SK-N-SH (cell line): Measurements from ENCODE around the gene TSFM. TPM values are rescaled to one million over a fixed set of nuclear protein-coding genes. Genes with fewer than 3 reads are reported as not detected.

ENCODE experiments used
- CTCF ChIA-PET: fragments of 300-600, 350-600 bp; formaldehyde crosslinking; extraction: SDS; loops from one replicate; lab custom pipeline; 2021; lab: Yijun Ruan, JAX
- POLR2A ChIA-PET: fragments of 350-600 bp; sonication (Branson Sonifier 250); formaldehyde crosslinking; extraction: SDS; loops from one replicate; lab custom pipeline; 2020; ENCODE audit warnings: antibody characterized with exemption, inconsistent platforms; lab: Yijun Ruan, JAX
- DNase-seq: peaks from one replicate; pipeline ENCODE4 v3.0.0; 2012
- H2AFZ ChIP-seq: fragments of 200-600 bp; sonication (generic); 2 replicates; pipeline ENCODE4 v1.8.1; 2016; ENCODE audit warnings: antibody characterized with exemption, mild to moderate bottlenecking, low read depth
- H3F3A ChIP-seq: fragments of 200-600 bp; sonication (generic); replicated peaks from 2 replicates; pipeline ENCODE3; 2016; ENCODE audit warnings: antibody characterized with exemption, mild to moderate bottlenecking; ENCODE audit not compliant: insufficient read depth
- H3K27ac ChIP-seq, 2 experiments: fragments of 200-500 bp in 1 of 2; fragments of 200-600 bp in 1 of 2; sonication (Bioruptor generic) in 1 of 2; sonication (generic), shearing (Covaris generic) in 1 of 2; 2 replicates each; pipeline versions ENCODE4 v1.5.1 to v1.6.1; 2014 to 2016; ENCODE audit warnings: low read depth in 2 of 2, inconsistent platforms in 1 of 2, low read length in 1 of 2, mild to moderate bottlenecking in 1 of 2, mixed read lengths in 1 of 2
- H3K27me3 ChIP-seq: fragments of 200-600 bp; sonication (generic), shearing (Covaris generic); 2 replicates; pipeline ENCODE4 v1.6.1; 2016; ENCODE audit warnings: mixed run types; ENCODE audit not compliant: insufficient read depth
- H3K36me3 ChIP-seq, 2 experiments: fragments of 200-500 bp in 1 of 2; fragments of 200-600 bp in 1 of 2; sonication (Bioruptor generic) in 1 of 2; sonication (generic) in 1 of 2; replicated peaks in 1 of 2; 2 replicates each; pipeline versions ENCODE3 to v1.5.1; 2014 to 2016; ENCODE audit warnings: low read length in 1 of 2, mild to moderate bottlenecking in 1 of 2; ENCODE audit not compliant: insufficient read depth in 2 of 2, control insufficient read depth in 1 of 2
- H3K4me1 ChIP-seq, 2 experiments: fragments of 200-500 bp in 1 of 2; fragments of 200-600 bp in 1 of 2; sonication (Bioruptor generic) in 1 of 2; sonication (generic), shearing (Covaris generic) in 1 of 2; 2 replicates each; pipeline versions ENCODE4 v1.5.1 to v1.6.1; 2014 to 2016; ENCODE audit warnings: low read depth in 1 of 2, low read length in 1 of 2, mixed run types in 1 of 2; ENCODE audit not compliant: insufficient read depth in 2 of 2, control insufficient read depth in 1 of 2
- H3K4me2 ChIP-seq: fragments of 200-600 bp; sonication (generic), shearing (Covaris generic); 2 replicates; pipeline ENCODE4 v1.6.1; 2017; ENCODE audit warnings: mixed run types
- H3K4me3 ChIP-seq, 2 experiments: fragments of 200-500 bp in 1 of 2; fragments of 200-600 bp in 1 of 2; sonication (Bioruptor generic) in 1 of 2; sonication (generic), shearing (Covaris generic) in 1 of 2; 2 replicates each; pipeline versions ENCODE4 v1.5.1 to v1.8.1; 2014 to 2016; ENCODE audit warnings: low read depth in 2 of 2, inconsistent platforms in 1 of 2, low read length in 1 of 2, mild to moderate bottlenecking in 1 of 2, mixed read lengths in 1 of 2, moderate library complexity in 1 of 2
- H3K79me2 ChIP-seq: fragments of 200-600 bp; sonication (generic); 2 replicates; pipeline ENCODE4 v1.8.1; 2017; ENCODE audit warnings: mild to moderate bottlenecking; ENCODE audit not compliant: insufficient read depth
- H3K9ac ChIP-seq: fragments of 200-600 bp; sonication (generic); 2 replicates; pipeline ENCODE4 v1.6.1; 2017; ENCODE audit warnings: mixed run types
- H3K9me2 ChIP-seq: fragments of 200-600 bp; sonication (generic); 2 replicates; pipeline ENCODE4 v1.6.1; 2017; ENCODE audit warnings: mixed run types
- H3K9me3 ChIP-seq: fragments of 200-600 bp; sonication (generic); 2 replicates; pipeline ENCODE4 v1.6.1; 2017; ENCODE audit warnings: mixed run types, mild to moderate bottlenecking, moderate library complexity
- H4K20me1 ChIP-seq: fragments of 200-600 bp; sonication (generic); 2 replicates; pipeline ENCODE4 v1.6.1; 2017; ENCODE audit warnings: mild to moderate bottlenecking, mixed run types; ENCODE audit not compliant: insufficient read depth
- ELF1 ChIP-seq: IDR thresholded peaks from 2 replicates; pipeline ENCODE4 v1.4.0; 2012
- EZH2phosphoT487 ChIP-seq: fragments of 200-600 bp; sonication (generic); IDR thresholded peaks from 2 replicates; pipeline ENCODE4 v1.6.1; 2017; ENCODE audit warnings: low read depth, mixed run types, mild to moderate bottlenecking, antibody characterized with exemption, moderate library complexity, borderline replicate concordance
- FOSL2 ChIP-seq: IDR thresholded peaks from 2 replicates; pipeline ENCODE4 v1.4.0; 2012; ENCODE audit warnings: low read depth, mild to moderate bottlenecking, moderate library complexity, borderline replicate concordance
- GATA2 ChIP-seq: sonication (generic); formaldehyde crosslinking; IDR thresholded peaks from 2 replicates; pipeline ENCODE4 v1.5.0; 2020; ENCODE audit warnings: mild to moderate bottlenecking, missing genetic modification reagents
- MEF2A ChIP-seq: IDR thresholded peaks from 2 replicates; pipeline ENCODE4 v1.4.0; 2012; ENCODE audit warnings: low read depth, borderline replicate concordance
- MXI1 ChIP-seq: IDR thresholded peaks from 2 replicates; pipeline ENCODE4 v1.6.1; 2012; ENCODE audit warnings: mild to moderate bottlenecking, low read depth, low read length, improper control_type of control experiment
- NFIC ChIP-seq: IDR thresholded peaks from 2 replicates; pipeline ENCODE4 v1.4.0; 2012; ENCODE audit warnings: borderline replicate concordance
- NRF1 ChIP-seq: IDR thresholded peaks from 2 replicates; pipeline ENCODE4 v1.6.1; 2012; ENCODE audit warnings: low read depth, mild to moderate bottlenecking, low read length
- POLR2AphosphoS5 ChIP-seq: IDR thresholded peaks from 2 replicates; pipeline ENCODE4 v1.6.1; 2012; ENCODE audit warnings: low read depth, low read length
- RAD21 ChIP-seq: IDR thresholded peaks from 2 replicates; pipeline ENCODE4 v1.6.1; 2012; ENCODE audit warnings: mild to moderate bottlenecking, low read length
- RCOR1 ChIP-seq: fragments of 150-350 bp; IDR thresholded peaks from 2 replicates; pipeline ENCODE4 v1.6.1; 2017; ENCODE audit warnings: antibody characterized with exemption, low read length
- SIN3A ChIP-seq: IDR thresholded peaks from 2 replicates; pipeline ENCODE4 v1.6.1; 2012; ENCODE audit warnings: low read depth, mild to moderate bottlenecking, low read length, moderate library complexity, borderline replicate concordance
- TEAD4 ChIP-seq: IDR thresholded peaks from 2 replicates; pipeline ENCODE4 v1.4.0; 2012; ENCODE audit warnings: mild to moderate bottlenecking, borderline replicate concordance; ENCODE audit not compliant: insufficient read depth
- WGBS: methylation state at CpG from one replicate; pipeline ENCODE4 v1.1.6; 2017; ENCODE audit warnings: low lambda C conversion rate; 5-methylcytosine and 5-hydroxymethylcytosine counted together
- polyA plus RNA-seq, 3 experiments: library from polyadenylated mRNA; depleted of rRNA; stranded (reverse); fragments of >200 nt; gene quantifications; 2 replicates each; pipeline ENCODE4 v1.2.3, GENCODE V29; 2012
- TF ChIP-seq, protein P1 (sequence below): IDR thresholded peaks from 2 replicates; pipeline ENCODE4 v1.4.0; 2012; ENCODE audit warnings: low read depth
- TF ChIP-seq, protein P2 (sequence below): IDR thresholded peaks from 2 replicates; pipeline ENCODE4 v1.4.0; 2012; ENCODE audit warnings: low read depth, borderline replicate concordance
- TF ChIP-seq, protein P3 (sequence below): fragments of 200-600 bp; sonication (generic); IDR thresholded peaks from 2 replicates; pipeline ENCODE4 v1.6.1; 2017; ENCODE audit warnings: antibody characterized with exemption, mild to moderate bottlenecking, moderate library complexity

Gene TSFM
- polyA plus RNA-seq, 1 of the 3 experiments (the other 2 are of a cell fraction): 28.7 TPM

DNA sequence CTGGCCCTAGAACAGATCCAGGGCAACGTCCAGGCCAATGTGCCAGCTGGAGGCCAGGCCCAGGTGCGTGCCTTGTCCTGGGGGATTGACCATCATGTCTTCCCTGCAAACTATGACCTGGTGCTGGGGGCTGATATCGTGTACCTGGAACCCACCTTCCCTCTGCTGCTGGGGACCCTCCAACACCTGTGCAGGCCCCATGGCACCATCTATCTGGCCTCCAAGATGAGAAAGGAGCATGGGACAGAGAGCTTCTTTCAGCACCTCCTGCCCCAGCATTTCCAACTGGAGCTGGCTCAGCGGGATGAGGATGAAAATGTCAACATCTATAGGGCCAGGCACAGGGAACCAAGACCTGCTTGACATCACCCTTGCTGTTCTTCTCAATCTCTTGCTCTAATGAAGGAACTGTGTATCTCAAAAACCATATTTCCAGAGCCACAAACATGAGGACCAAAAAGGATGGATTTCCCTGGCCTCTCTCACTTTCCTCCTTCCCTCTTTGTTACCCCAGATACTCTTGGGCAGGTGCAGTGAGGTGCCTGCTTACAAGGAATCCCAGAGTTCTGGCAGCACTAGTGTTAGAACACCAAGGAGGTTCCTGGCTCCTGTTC lies 2.2 kb upstream of the TSFM start:
- H3K4me2 ChIP-seq: no peak overlapping the region
- TF ChIP-seq RAD21 (no peak), ELF1 (no peak), GATA2 (CRISPR knock-in tag) (no peak), MEF2A (no peak)
- TF ChIP-seq, all 33 proteins: peak for 0
- H2AFZ ChIP-seq: no peak overlapping the region
- no peaks in the 10 kb centered on the region for H3K9me3 ChIP-seq
- H3K9me2 ChIP-seq: no peaks in the 10 kb centered on the region
- H3K4me3 ChIP-seq: no peak overlapping the region
- WGBS: 93% methylated on average over 4 of the region's 4 CpGs
- CTCF ChIA-PET: no interaction called here
- H4K20me1 ChIP-seq: no peaks in the 10 kb centered on the region
- no peak overlapping the region for H3K27ac ChIP-seq
- H3K9ac ChIP-seq: no peak overlapping the region
- H3K79me2 ChIP-seq: peaks cover 21% of the 10 kb centered on the region
- peaks cover 0 to 5% of the 10 kb centered on the region in 2 experiments; a peak in 1 of 4 replicates for H3K4me1 ChIP-seq
- DNase-seq: no peak
- H3F3A ChIP-seq: peaks cover 18% of the 10 kb centered on the region
- no peaks in the 10 kb centered on the region for H3K27me3 ChIP-seq
- peaks cover 7 to 14% of the 10 kb centered on the region in 2 experiments for H3K36me3 ChIP-seq
- POLR2A ChIA-PET: no interaction called here

DNA sequence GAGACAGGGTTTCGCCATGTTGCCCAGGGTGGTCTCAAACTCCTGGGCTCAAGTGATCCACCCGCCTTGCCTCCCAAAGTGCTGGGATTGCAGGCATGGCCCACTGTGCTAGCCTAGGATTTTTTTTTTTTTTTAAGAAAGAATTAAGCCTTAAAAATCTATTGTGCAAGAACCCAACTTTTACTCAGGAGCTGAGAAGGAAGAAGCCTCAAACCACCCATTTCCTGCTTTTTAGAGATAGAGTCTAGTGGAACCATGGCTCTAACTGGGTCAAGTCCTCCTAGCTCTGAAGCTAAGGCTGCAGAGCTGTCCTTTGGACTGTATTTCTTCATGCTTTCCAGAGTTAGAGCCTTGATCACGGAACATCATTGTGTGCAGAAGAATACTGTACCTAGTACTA lies 1.3 kb upstream of the TSFM start:
- no peak overlapping the region for H2AFZ ChIP-seq
- 89% methylated on average over 3 of the region's 3 CpGs for WGBS
- peaks cover 12 to 21% of the 10 kb centered on the region in 2 experiments for H3K36me3 ChIP-seq
- ChIA-PET POLR2A (interaction anchor here (1.2 kb wide), 1 partner anchor 9 kb away, joined by 4 read pairs; the partner anchor contains the start of genes EEF1AKMT3 and METTL1), CTCF (interaction anchor here (0.9 to 1.3 kb wide), 4 partner anchors 9 to 34 kb away, joined by 3 to 5 read pairs (median 4); partner anchors contain the start of genes EEF1AKMT3 and METTL1)
- H4K20me1 ChIP-seq: no peaks in the 10 kb centered on the region
- no peaks in the 10 kb centered on the region for H3K27me3 ChIP-seq
- no peak for TF ChIP-seq GATA2 (CRISPR knock-in tag)
- TF ChIP-seq NFIC: no peak
- no peak for TF ChIP-seq EZH2phosphoT487
- no peak for TF ChIP-seq RAD21
- no peak for TF ChIP-seq NRF1
- TF ChIP-seq POLR2AphosphoS5: no peak
- peaks cover 28% of the 10 kb centered on the region for H3K79me2 ChIP-seq
- no peaks in the 10 kb centered on the region for H3K9me3 ChIP-seq
- no peak overlapping the region for H3K9ac ChIP-seq
- H3K4me1 ChIP-seq: peaks cover 0 to 5% of the 10 kb centered on the region in 2 experiments; a peak in 1 of 4 replicates
- no peak for DNase-seq
- no peak overlapping the region for H3K4me3 ChIP-seq
- H3K27ac ChIP-seq: no peak overlapping the region
- peaks cover 18% of the 10 kb centered on the region for H3F3A ChIP-seq
- no peak overlapping the region for H3K4me2 ChIP-seq
- H3K9me2 ChIP-seq: no peaks in the 10 kb centered on the region

DNA sequence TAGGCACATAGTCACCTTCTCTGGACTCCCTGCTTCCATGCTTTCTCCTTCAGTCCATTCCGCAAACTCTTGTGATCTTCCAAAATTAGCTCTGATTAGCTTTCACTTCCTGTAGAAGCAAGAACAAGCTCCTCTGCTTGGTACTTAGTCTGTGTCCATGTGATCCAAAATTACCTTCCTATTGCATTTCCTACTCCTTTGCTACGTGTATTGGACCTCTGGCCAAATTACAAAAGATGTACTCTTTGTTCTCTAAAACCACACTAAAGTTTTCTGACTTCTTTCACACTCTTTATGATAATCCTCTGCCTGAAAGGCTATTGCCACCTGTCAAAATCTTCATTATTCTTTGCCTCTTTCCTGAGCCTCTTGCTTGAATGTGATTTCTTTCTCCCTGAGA lies 786 bp upstream of the TSFM start:
- peaks cover 28% of the 10 kb centered on the region for H3K79me2 ChIP-seq
- H3K27ac ChIP-seq: no peak overlapping the region
- H3K36me3 ChIP-seq: peaks cover 18 to 26% of the 10 kb centered on the region in 2 experiments
- ChIA-PET POLR2A (interaction anchor here (1.2 kb wide), 1 partner anchor 9 kb away, joined by 4 read pairs; the partner anchor contains the start of genes EEF1AKMT3 and METTL1), CTCF (interaction anchor here (0.9 to 1.3 kb wide), 4 partner anchors 9 to 34 kb away, joined by 3 to 5 read pairs (median 4); partner anchors contain the start of genes EEF1AKMT3 and METTL1)
- H3K9ac ChIP-seq: no peak overlapping the region
- H3K9me3 ChIP-seq: no peaks in the 10 kb centered on the region
- H3F3A ChIP-seq: peaks cover 18% of the 10 kb centered on the region
- no peak overlapping the region for H3K4me3 ChIP-seq
- no peaks in the 10 kb centered on the region for H3K27me3 ChIP-seq
- no peak for DNase-seq
- no peaks in the 10 kb centered on the region for H4K20me1 ChIP-seq
- no peak overlapping the region for H3K4me2 ChIP-seq
- H3K9me2 ChIP-seq: no peaks in the 10 kb centered on the region
- WGBS: 50% methylated on average over 2 of the region's 2 CpGs
- no peak overlapping the region for H2AFZ ChIP-seq
- peaks cover 0 to 5% of the 10 kb centered on the region in 2 experiments; a peak in 1 of 4 replicates for H3K4me1 ChIP-seq
- TF ChIP-seq EZH2phosphoT487: no peak
- no peak for TF ChIP-seq SIN3A
- TF ChIP-seq, protein P1, sequence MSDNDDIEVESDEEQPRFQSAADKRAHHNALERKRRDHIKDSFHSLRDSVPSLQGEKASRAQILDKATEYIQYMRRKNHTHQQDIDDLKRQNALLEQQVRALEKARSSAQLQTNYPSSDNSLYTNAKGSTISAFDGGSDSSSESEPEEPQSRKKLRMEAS: no peak
- TF ChIP-seq MXI1: no peak
- no peak for TF ChIP-seq GATA2 (CRISPR knock-in tag)
- TF ChIP-seq, protein P2, sequence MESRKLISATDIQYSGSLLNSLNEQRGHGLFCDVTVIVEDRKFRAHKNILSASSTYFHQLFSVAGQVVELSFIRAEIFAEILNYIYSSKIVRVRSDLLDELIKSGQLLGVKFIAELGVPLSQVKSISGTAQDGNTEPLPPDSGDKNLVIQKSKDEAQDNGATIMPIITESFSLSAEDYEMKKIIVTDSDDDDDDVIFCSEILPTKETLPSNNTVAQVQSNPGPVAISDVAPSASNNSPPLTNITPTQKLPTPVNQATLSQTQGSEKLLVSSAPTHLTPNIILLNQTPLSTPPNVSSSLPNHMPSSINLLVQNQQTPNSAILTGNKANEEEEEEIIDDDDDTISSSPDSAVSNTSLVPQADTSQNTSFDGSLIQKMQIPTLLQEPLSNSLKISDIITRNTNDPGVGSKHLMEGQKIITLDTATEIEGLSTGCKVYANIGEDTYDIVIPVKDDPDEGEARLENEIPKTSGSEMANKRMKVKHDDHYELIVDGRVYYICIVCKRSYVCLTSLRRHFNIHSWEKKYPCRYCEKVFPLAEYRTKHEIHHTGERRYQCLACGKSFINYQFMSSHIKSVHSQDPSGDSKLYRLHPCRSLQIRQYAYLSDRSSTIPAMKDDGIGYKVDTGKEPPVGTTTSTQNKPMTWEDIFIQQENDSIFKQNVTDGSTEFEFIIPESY: no peak
- TF ChIP-seq, protein P3, sequence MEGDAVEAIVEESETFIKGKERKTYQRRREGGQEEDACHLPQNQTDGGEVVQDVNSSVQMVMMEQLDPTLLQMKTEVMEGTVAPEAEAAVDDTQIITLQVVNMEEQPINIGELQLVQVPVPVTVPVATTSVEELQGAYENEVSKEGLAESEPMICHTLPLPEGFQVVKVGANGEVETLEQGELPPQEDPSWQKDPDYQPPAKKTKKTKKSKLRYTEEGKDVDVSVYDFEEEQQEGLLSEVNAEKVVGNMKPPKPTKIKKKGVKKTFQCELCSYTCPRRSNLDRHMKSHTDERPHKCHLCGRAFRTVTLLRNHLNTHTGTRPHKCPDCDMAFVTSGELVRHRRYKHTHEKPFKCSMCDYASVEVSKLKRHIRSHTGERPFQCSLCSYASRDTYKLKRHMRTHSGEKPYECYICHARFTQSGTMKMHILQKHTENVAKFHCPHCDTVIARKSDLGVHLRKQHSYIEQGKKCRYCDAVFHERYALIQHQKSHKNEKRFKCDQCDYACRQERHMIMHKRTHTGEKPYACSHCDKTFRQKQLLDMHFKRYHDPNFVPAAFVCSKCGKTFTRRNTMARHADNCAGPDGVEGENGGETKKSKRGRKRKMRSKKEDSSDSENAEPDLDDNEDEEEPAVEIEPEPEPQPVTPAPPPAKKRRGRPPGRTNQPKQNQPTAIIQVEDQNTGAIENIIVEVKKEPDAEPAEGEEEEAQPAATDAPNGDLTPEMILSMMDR: no peak
- TF ChIP-seq RCOR1: no peak
- TF ChIP-seq FOSL2: no peak
- TF ChIP-seq TEAD4: no peak
- TF ChIP-seq NFIC: no peak
